HUDEP-2 (cell line): Measurements from ENCODE around the gene DRAP1.
A peak's percentile ranks its signal among the peaks of the same experiment; 100 is the strongest.

Experiments
- DNase-seq, 76 experiments: peaks; one replicate each; lab custom pipeline; 2025; ENCODE audit not compliant: unreplicated experiment in 76 of 76; lab: John Stamatoyannopoulos, UW

DRAP1 gene, protein sequence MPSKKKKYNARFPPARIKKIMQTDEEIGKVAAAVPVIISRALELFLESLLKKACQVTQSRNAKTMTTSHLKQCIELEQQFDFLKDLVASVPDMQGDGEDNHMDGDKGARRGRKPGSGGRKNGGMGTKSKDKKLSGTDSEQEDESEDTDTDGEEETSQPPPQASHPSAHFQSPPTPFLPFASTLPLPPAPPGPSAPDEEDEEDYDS

GRCh38 chr11:65919141-65919572, at the start of gene DRAP1:
Gene DRAP1 (plus strand): TSS chr11:65919426. CDS start chr11:65919502, 76 bp downstream.
- DNase-seq, result peak in 75 of 76 experiments; percentile 61 to 99 (median 97)

DNA sequence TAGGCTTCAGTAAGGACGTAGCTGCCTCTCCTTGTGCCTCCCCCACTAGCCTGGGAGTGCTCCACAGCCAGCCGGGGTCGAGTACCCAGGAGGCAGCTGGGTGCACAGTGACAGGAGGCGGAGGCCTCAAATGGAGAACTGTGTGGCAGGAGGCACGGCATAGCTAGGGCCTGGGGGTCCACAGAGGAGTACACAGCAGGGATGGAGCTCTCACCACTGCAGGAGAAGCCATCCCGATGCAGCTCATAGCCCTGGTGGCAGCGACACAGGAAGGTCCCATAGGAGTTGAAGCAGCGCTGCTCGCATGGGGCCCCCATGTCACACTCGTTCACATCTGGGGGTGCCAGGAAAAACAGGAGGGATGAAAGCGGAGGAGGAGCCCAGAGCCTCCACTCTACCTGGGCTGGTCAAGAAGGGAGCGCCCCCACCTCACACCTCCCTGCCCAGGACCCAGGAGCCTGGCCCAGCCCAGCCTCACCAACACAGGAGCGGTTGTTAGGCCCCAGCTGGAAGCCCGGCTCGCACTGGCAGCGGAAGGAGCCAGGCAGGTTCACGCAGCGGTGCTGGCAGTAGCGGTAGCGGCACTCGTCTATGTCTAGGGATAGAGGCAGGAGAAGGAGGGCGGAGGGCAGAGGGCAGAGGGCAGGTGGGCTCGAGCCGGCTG, 49.5 kb upstream of the DRAP1 start:
- peak in 1 of 76 experiments; percentile 7 for DNase-seq

GRCh38 chr11:65870307-65870658, 48.9 kb upstream of the DRAP1 start:
- DNase-seq, result no peak

DNA sequence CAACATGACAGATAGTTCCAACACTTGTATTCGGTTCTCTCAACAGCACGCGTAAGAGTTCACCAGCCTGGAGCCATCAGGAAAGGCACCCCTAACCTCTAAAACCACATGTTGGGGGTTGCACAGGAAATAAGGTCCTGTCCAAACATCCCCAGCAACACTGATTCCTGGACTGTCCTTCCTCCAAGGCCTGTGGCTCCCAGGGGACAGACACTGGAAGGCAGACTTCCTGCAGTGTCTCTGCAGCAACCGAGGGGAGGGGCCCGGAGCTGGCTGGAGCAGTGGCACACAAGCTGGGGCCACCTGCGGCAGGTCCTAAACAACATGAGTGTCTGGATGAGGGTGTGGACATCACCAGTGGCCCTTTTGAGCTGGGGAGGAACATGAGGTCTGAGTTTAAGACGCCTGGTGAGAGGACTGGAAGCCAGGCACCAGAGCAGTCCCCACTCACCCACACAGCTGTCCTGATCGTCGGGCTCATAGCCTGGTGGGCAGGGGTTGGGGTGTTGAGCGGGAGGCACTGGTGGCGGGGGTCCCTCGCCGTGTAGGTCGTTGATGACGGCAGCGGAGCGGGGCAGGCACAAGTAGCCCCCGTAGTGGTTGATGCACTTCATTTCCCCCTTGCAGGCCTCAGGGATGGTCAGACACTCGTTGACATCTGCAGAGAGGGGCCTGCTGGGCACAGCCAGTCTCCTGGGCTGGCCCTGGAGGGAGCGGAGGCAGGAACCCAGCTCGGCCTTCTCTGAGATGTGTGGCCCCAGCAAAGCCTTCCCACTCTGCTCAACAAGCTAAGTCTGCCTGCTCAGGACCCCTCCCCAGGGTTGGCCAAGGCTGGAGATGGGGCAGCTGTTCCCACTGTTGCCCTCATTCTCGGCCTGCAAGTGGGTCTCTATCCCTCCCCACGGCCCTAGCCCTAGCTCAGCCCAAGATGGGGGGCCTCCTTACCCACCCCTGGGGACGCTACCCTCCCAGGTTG, 48.2 kb upstream of the DRAP1 start:
- no peak for DNase-seq

DNA sequence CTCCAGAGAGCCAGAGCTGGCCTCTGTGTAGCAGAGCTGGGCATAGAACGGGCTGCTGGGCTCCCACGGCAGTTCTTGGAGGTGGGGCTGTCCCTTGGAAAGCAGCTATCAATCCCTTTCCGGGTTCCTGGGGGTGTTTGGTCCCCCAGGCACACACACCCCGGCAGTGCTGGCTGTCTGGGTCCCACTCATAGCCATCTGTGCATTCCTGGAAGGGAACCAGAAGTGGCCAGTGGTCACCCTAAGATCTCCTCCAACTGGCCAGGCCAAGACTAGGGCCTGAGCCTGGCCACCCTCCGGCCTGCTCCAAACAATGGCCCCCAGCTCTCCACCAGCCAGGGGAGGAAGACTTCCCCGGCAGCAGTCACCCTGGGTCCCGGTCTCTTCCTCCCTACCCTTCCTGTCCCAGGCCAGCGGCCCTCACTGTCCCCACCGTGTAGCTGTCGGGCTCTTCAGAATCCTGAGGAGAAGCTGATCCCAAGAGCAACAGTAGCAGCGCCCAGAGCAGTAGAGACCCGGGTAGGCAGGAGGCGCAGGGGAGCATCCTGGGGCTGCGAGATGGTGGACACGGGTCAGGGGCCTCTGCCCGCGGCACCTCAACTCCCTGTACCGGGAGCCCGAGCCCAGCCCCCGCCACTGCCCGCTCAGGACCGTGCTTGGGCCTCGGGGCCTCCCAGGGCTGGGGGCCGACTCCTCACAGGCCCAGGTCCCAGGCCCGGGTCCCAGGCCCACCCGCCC, 47.2 kb upstream of the DRAP1 start:
- no peak for DNase-seq

DNA sequence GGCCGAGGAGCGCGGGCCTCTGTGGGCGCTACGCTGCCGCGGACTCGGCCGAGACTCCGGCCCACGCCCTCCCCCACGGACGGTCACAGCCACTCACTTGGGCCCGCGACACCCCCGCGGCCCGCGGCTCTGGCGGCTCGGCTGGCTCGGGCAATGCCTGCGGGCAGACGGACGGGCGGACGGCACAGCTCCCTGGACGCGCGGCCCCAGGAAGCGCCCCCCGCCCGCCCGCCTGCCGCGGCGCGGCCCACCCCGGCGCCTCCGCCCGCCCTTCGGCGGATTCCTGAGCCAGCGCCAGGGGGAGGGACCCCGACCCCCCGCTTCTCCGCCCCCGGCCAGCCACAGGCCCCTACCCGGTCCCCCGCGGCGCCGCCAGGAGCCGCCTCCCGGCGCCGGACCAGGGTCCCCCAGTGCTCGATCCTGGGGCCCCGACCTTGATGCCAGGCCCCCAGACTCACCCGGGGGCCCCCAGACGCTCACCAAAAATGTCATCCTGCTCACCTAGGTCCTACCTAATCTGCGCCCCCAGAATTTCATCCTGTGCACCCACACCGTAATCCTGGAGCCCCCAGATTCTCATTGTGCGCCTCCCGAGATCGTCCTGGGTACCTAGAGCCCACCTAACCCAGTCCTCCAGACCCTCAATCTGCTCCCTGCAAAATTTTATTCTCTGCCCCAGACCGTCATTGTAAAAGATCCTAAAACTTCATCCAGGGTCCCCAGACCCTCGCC, 46.5 kb upstream of the DRAP1 start, which contains the start of gene EFEMP2:
EFEMP2 (minus strand) TSS at position 215 of the 732 bp plus-strand sequence. CDS start 446 bp downstream, outside the sequence.
- no peak for DNase-seq

- DNase-seq, result peak in 73 of 76 experiments; percentile 58 to 96 (median 86)
These were observed 45.7 kb upstream of the DRAP1 start for GRCh38 chr11:65873318-65874156.

- DNase-seq, result no peak
These were observed 39.6 kb upstream of the DRAP1 start, which contains the start of gene CTSW for GRCh38 chr11:65879617-65880016. Gene CTSW (plus strand): TSS chr11:65879837. CDS start chr11:65879855, 18 bp downstream.

- no peak for DNase-seq
These were observed 39.2 kb upstream of the DRAP1 start for GRCh38 chr11:65880027-65880426.

- no peak for DNase-seq
These were observed 38.3 kb upstream of the DRAP1 start for GRCh38 chr11:65880844-65881421.

GRCh38 chr11:65882120-65883057, 36.8 kb upstream of the DRAP1 start:
- DNase-seq, result no peak

GRCh38 chr11:65883058-65883761, 36.0 kb upstream of the DRAP1 start:
- no peak for DNase-seq

DNA sequence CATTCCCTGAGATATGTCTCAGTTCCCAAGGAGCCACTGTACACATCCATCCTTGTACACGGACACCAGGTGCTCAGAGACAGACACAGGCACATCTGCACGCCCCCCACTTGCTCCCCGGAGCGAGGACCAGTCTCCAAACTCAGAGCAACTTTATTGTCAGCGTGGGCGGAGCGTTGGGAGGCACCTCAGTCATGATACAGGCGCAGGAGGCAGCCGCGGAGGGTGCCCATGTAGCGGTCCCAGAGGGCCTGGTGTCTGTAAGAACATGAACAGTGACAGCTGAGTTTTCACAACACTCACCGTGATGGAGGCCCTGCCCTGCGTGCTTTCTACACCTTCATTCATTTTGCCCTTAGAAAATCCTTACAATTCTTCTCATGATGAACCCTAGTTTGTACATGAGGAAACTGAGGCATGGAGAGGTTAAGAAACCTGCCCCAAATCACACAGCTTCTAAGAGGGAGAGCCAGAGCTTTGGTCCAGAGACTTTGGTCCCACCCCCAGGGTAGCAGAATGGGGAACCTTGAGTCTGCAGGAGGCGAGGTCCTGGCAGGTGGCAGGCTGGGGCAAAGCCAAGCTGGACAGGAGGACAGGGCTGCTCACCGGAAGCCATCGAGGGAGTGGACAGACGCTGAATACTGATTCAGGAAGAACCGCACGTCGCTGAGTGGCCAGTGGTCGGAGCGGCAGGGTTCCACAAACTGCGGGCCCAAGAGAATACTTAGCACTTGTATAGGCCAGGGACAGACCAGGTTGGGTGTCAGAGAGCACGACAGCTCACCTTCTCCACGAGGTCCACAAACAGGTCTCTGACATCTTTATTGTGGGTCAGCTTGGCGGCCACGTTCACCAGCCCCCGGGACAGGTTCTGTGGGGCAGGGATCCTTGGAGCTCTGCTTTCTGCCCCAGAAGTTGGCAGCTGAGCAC, 35.2 kb upstream of the DRAP1 start:
- DNase-seq, result no peak

- DNase-seq, result peak in 68 of 76 experiments; percentile 14 to 84 (median 62)
These were observed 34.5 kb upstream of the DRAP1 start for GRCh38 chr11:65884716-65885092.

DNA sequence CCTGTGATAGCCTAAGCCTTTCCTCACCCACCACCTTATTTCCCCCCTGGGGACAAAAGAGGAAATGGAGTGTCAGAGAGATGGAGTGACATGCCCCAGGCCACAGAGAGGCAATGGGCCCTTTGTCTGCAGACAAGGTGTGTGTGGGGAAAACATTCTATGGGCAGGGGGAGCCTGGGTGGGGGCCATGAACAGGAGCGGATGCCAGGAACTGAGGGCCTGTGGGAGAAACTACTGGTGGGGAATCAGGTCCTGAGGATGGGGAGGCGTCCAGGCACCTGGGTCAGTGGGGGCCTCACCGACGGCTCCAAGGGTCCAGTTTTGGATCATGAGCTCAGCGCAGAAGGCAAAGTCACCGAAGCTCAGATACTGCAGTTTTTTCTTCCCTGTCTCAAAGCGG, 34.0 kb upstream of the DRAP1 start:
- no peak for DNase-seq
